SK-N-SH (cell line): ENCODE data around the gene DCAF6. TPM values are rescaled to one million over a fixed set of nuclear protein-coding genes. Genes with fewer than 3 reads are reported as not detected.

Experiments used
- CTCF ChIA-PET: fragments of 300-600, 350-600 bp; formaldehyde crosslinking; extraction: SDS; loops from one replicate; lab custom pipeline; 2021; lab: Yijun Ruan, JAX
- POLR2A ChIA-PET: fragments of 350-600 bp; sonication (Branson Sonifier 250); formaldehyde crosslinking; extraction: SDS; loops from one replicate; lab custom pipeline; 2020; ENCODE audit warnings: antibody characterized with exemption, inconsistent platforms; lab: Yijun Ruan, JAX
- DNase-seq: peaks from one replicate; pipeline ENCODE4 v3.0.0; 2012
- H2AFZ ChIP-seq: fragments of 200-600 bp; sonication (generic); 2 replicates; pipeline ENCODE4 v1.8.1; 2016; ENCODE audit warnings: antibody characterized with exemption, mild to moderate bottlenecking, low read depth
- H3F3A ChIP-seq: fragments of 200-600 bp; sonication (generic); replicated peaks from 2 replicates; pipeline ENCODE3; 2016; ENCODE audit warnings: antibody characterized with exemption, mild to moderate bottlenecking; ENCODE audit not compliant: insufficient read depth
- H3K27ac ChIP-seq, 2 experiments: fragments of 200-500 bp in 1 of 2; fragments of 200-600 bp in 1 of 2; sonication (Bioruptor generic) in 1 of 2; sonication (generic), shearing (Covaris generic) in 1 of 2; 2 replicates each; pipeline versions ENCODE4 v1.5.1 to v1.6.1; 2014 to 2016; ENCODE audit warnings: low read depth in 2 of 2, inconsistent platforms in 1 of 2, low read length in 1 of 2, mild to moderate bottlenecking in 1 of 2, mixed read lengths in 1 of 2
- H3K27me3 ChIP-seq: fragments of 200-600 bp; sonication (generic), shearing (Covaris generic); 2 replicates; pipeline ENCODE4 v1.6.1; 2016; ENCODE audit warnings: mixed run types; ENCODE audit not compliant: insufficient read depth
- H3K36me3 ChIP-seq, 2 experiments: fragments of 200-500 bp in 1 of 2; fragments of 200-600 bp in 1 of 2; sonication (Bioruptor generic) in 1 of 2; sonication (generic) in 1 of 2; replicated peaks in 1 of 2; 2 replicates each; pipeline versions ENCODE3 to v1.5.1; 2014 to 2016; ENCODE audit warnings: low read length in 1 of 2, mild to moderate bottlenecking in 1 of 2; ENCODE audit not compliant: insufficient read depth in 2 of 2, control insufficient read depth in 1 of 2
- H3K4me1 ChIP-seq, 2 experiments: fragments of 200-500 bp in 1 of 2; fragments of 200-600 bp in 1 of 2; sonication (Bioruptor generic) in 1 of 2; sonication (generic), shearing (Covaris generic) in 1 of 2; 2 replicates each; pipeline versions ENCODE4 v1.5.1 to v1.6.1; 2014 to 2016; ENCODE audit warnings: low read depth in 1 of 2, low read length in 1 of 2, mixed run types in 1 of 2; ENCODE audit not compliant: insufficient read depth in 2 of 2, control insufficient read depth in 1 of 2
- H3K4me2 ChIP-seq: fragments of 200-600 bp; sonication (generic), shearing (Covaris generic); 2 replicates; pipeline ENCODE4 v1.6.1; 2017; ENCODE audit warnings: mixed run types
- H3K4me3 ChIP-seq, 2 experiments: fragments of 200-500 bp in 1 of 2; fragments of 200-600 bp in 1 of 2; sonication (Bioruptor generic) in 1 of 2; sonication (generic), shearing (Covaris generic) in 1 of 2; 2 replicates each; pipeline versions ENCODE4 v1.5.1 to v1.8.1; 2014 to 2016; ENCODE audit warnings: low read depth in 2 of 2, inconsistent platforms in 1 of 2, low read length in 1 of 2, mild to moderate bottlenecking in 1 of 2, mixed read lengths in 1 of 2, moderate library complexity in 1 of 2
- H3K79me2 ChIP-seq: fragments of 200-600 bp; sonication (generic); 2 replicates; pipeline ENCODE4 v1.8.1; 2017; ENCODE audit warnings: mild to moderate bottlenecking; ENCODE audit not compliant: insufficient read depth
- H3K9ac ChIP-seq: fragments of 200-600 bp; sonication (generic); 2 replicates; pipeline ENCODE4 v1.6.1; 2017; ENCODE audit warnings: mixed run types
- H3K9me2 ChIP-seq: fragments of 200-600 bp; sonication (generic); 2 replicates; pipeline ENCODE4 v1.6.1; 2017; ENCODE audit warnings: mixed run types
- H3K9me3 ChIP-seq: fragments of 200-600 bp; sonication (generic); 2 replicates; pipeline ENCODE4 v1.6.1; 2017; ENCODE audit warnings: mixed run types, mild to moderate bottlenecking, moderate library complexity
- H4K20me1 ChIP-seq: fragments of 200-600 bp; sonication (generic); 2 replicates; pipeline ENCODE4 v1.6.1; 2017; ENCODE audit warnings: mild to moderate bottlenecking, mixed run types; ENCODE audit not compliant: insufficient read depth
- CHD2 ChIP-seq: fragments of 150-350 bp; IDR thresholded peaks from 2 replicates; pipeline ENCODE4 v1.6.1; 2018; ENCODE audit warnings: low read length; ENCODE audit not compliant: partially characterized antibody
- CTCF ChIP-seq: fragments of 200-600 bp; sonication (generic); IDR thresholded peaks from 2 replicates; pipeline ENCODE4 v1.6.1; 2017; ENCODE audit warnings: antibody characterized with exemption, mild to moderate bottlenecking, moderate library complexity
- FOXJ3 ChIP-seq: sonication (generic); formaldehyde crosslinking; IDR thresholded peaks from 2 replicates; pipeline ENCODE4 v1.5.1; 2020; ENCODE audit warnings: mild to moderate bottlenecking, missing genetic modification reagents
- FOXM1 ChIP-seq: IDR thresholded peaks from 2 replicates; pipeline ENCODE4 v1.4.0; 2012; ENCODE audit warnings: low read depth, mild to moderate bottlenecking
- GATA2 ChIP-seq: sonication (generic); formaldehyde crosslinking; IDR thresholded peaks from 2 replicates; pipeline ENCODE4 v1.5.0; 2020; ENCODE audit warnings: mild to moderate bottlenecking, missing genetic modification reagents
- IRF3 ChIP-seq: fragments of 150-350 bp; IDR thresholded peaks from 2 replicates; pipeline ENCODE4 v1.6.1; 2016; ENCODE audit warnings: mild to moderate bottlenecking, low read depth, low read length
- MAX ChIP-seq: IDR thresholded peaks from 2 replicates; pipeline ENCODE4 v1.4.0; 2012; ENCODE audit warnings: low read depth
- MEF2A ChIP-seq: IDR thresholded peaks from 2 replicates; pipeline ENCODE4 v1.4.0; 2012; ENCODE audit warnings: low read depth, borderline replicate concordance
- NRF1 ChIP-seq: IDR thresholded peaks from 2 replicates; pipeline ENCODE4 v1.6.1; 2012; ENCODE audit warnings: low read depth, mild to moderate bottlenecking, low read length
- PBX3 ChIP-seq: IDR thresholded peaks from 2 replicates; pipeline ENCODE4; 2012
- POLR2AphosphoS5 ChIP-seq: IDR thresholded peaks from 2 replicates; pipeline ENCODE4 v1.6.1; 2012; ENCODE audit warnings: low read depth, low read length
- TCF12 ChIP-seq: IDR thresholded peaks from 2 replicates; pipeline ENCODE4 v1.4.0; 2012
- USF2 ChIP-seq: fragments of 150-350 bp; IDR thresholded peaks from 2 replicates; pipeline ENCODE4 v1.6.1; 2017; ENCODE audit warnings: antibody characterized with exemption, low read length, low read depth, borderline replicate concordance
- WGBS: methylation state at CpG from one replicate; pipeline ENCODE4 v1.1.6; 2017; ENCODE audit warnings: low lambda C conversion rate; 5-methylcytosine and 5-hydroxymethylcytosine counted together
- polyA plus RNA-seq, 3 experiments: library from polyadenylated mRNA; depleted of rRNA; stranded (reverse); fragments of >200 nt; gene quantifications; 2 replicates each; pipeline ENCODE4 v1.2.3, GENCODE V29; 2012

The DCAF6 gene
- polyA plus RNA-seq, 1 of the 3 experiments (the other 2 are of a cell fraction), result 31.3 TPM

GRCh38 chr1:167947733-167948132, 11.2 kb downstream of the DCAF6 start:
- H3K36me3 ChIP-seq, result peaks cover 3 to 21% of the 10 kb centered on the region in 2 experiments
- H3K4me2 ChIP-seq, result no peak overlapping the region
- peaks cover 7% of the 10 kb centered on the region for H3F3A ChIP-seq
- WGBS, result 94% methylated on average over 2 of the region's 2 CpGs
- peaks cover 96% of the 10 kb centered on the region for H3K79me2 ChIP-seq
- H3K9me3 ChIP-seq, result no peaks in the 10 kb centered on the region
- CTCF ChIA-PET, result no interaction called here
- TF ChIP-seq MEF2A (no peak), FOXM1 (no peak), POLR2AphosphoS5 (no peak)
- TF ChIP-seq, all 33 proteins: peak for 0
- H3K27me3 ChIP-seq, result no peaks in the 10 kb centered on the region
- H3K9me2 ChIP-seq, result no peaks in the 10 kb centered on the region
- H4K20me1 ChIP-seq, result peaks cover 64% of the 10 kb centered on the region
- H2AFZ ChIP-seq, result no peak overlapping the region
- POLR2A ChIA-PET, result no interaction called here
- H3K4me3 ChIP-seq, result no peak overlapping the region
- H3K4me1 ChIP-seq, result peaks cover 0 to 9% of the 10 kb centered on the region in 2 experiments; a peak in 2 of 4 replicates
- H3K27ac ChIP-seq, result no peak overlapping the region
- no peak overlapping the region for H3K9ac ChIP-seq
- DNase-seq, result no peak

GRCh38 chr1:167949785-167950184, 13.3 kb downstream of the DCAF6 start:
- 90% methylated on average over 3 of the region's 3 CpGs for WGBS
- Histone ChIP-seq H3K4me2 (no peak overlapping the region), H3K9me3 (no peaks in the 10 kb centered on the region), H3K36me3 (peaks cover 12 to 39% of the 10 kb centered on the region in 2 experiments), H3F3A (peaks cover 7% of the 10 kb centered on the region), H3K27ac (no peak overlapping the region), H3K79me2 (peaks cover 81% of the 10 kb centered on the region), H3K4me1 (peaks cover 0 to 9% of the 10 kb centered on the region in 2 experiments; a peak in 2 of 4 replicates), H4K20me1 (peaks cover 51% of the 10 kb centered on the region), H3K4me3 (no peak overlapping the region), H3K9ac (no peak overlapping the region), H3K27me3 (no peaks in the 10 kb centered on the region), H2AFZ (no peak overlapping the region), H3K9me2 (no peaks in the 10 kb centered on the region)
- ChIA-PET CTCF (interaction anchor here (1.8 kb wide), 1 partner anchor 20 kb away, joined by 4 read pairs; no protein-coding TSS in a partner anchor), POLR2A (no interaction called here)
- TF ChIP-seq PBX3 (no peak), GATA2 (CRISPR knock-in tag) (no peak), CTCF (no peak), CHD2 (no peak), MEF2A (no peak), USF2 (no peak), FOXJ3 (CRISPR knock-in tag) (no peak), NRF1 (no peak), MAX (no peak), TCF12 (no peak), IRF3 (no peak)
- DNase-seq, result no peak
